ENCODE measurements around the gene RFPL3.

- TF ChIP-seq CTCF (conservative IDR thresholded peaks at IDR 0.05 in 1 of 2, IDR thresholded peaks at IDR 0.05 in 1 of 2; ENCODE audit: low read depth in 1 of 2, low read length in 2 of 2) (no peak), EZH2 (IDR thresholded peaks at IDR 0.05; ENCODE audit: low read length, missing control alignments) (no peak)
Measured at GRCh38 chr22:32364210-32364609, 6.5 kb downstream of the RFPL3 start.

All from fibroblast of lung (primary cell).